Inflammatory macrophage (primary cell): ENCODE results near the gene GSTT4.
"Not testable (repeated sequence)": the region's sequence is repeated elsewhere in the genome, so short reads cannot be mapped to it uniquely, and the experiment has no call there.

ENCODE experiments used
- DNase-seq, 2 donors: peaks; one replicate each; pipeline ENCODE4 v3.0.0-alpha.2; 2020 to 2022
- total RNA-seq, 18 experiments: gene quantifications; one replicate each; lab custom pipeline; 2026; ENCODE audit warnings: mixed read lengths in 6 of 18, inconsistent platforms in 2 of 18; lab: John Stamatoyannopoulos, UW

The GSTT4 gene
- 0 to 0.06 (median 0) reads per million in 18 experiments for total RNA-seq

DNA sequence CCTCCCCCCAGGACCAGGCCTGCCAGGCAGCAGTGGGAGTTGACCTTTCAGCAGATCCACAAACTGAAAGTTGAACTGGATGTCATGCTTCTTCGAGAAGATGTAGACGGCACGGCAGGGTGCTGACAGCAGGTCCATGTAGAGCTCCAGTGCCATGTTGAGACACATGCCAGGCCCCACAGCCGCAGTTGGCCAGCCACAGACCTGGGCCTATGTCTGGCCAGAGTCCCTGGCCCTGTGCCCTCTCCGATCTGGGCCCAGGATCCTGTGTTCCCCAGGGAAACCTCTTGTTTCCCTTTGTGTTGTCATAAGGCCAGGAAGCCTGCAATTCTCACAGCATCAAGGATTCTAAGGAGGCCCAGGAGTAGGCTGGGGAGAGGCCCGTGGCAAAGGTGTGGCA lies at the start of gene GSTT4:
GSTT4 (minus strand) TSS at position 253 of the 400 bp plus-strand sequence; CDS start at position 156, 97 bp downstream.
- no peak for DNase-seq

DNA sequence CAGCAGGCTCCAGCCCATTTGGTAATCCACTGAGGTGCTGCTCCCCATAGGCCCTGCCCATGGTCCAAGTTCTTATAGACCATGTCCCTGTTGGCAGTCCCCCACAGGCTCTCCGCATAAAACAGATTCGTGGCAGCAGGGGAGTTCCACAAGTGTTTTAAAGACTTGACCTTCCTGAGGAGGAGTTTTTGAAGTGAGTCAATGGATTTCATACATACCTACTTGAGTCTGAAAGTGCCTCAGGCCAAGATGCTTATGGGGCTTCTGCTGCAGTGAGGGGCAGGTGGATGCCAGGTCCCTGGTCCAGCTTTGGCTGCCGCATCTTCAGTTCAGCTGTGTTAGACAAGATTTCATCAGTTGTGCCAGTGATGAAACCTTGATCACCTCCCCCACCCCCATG lies 49.1 kb upstream of the GSTT4 start:
- DNase-seq: no peak

DNA sequence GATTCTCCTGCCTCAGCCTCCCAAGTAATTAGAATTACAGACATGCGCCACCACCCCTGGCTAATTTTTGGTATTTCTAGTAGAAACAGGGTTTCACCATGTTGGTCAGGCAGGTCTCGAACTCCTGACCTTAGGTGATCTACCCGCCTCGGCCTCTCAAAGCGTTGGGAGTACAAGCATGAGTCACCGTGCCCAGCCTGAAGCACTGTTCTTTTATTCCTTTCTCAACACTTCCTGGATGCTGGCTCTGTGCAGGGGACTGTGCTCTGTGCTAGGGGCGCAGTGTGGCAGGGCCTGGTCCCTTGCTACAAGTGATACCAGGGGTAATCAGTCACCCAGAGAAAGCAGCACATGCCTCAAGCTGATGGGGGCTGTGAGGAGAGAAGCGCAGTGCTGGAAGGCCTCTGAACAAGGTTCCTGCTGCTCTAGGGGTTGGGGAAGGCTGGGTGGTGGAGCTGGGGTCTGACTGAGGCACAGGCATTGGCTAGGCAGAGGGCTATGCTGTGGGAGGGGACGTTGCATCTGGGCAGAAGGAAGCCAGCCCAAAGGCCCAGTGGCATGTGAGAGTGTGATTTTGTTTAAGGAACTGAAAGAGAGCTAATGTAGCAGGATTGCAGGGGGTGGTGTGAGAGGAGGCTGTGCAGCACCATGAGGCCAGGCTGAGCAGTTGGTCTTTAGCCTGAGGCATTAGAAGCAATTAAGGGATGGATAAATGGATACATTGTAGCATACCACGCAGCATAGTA lies 48.4 kb upstream of the GSTT4 start:
- DNase-seq: peak; percentile 66 to 80

DNA sequence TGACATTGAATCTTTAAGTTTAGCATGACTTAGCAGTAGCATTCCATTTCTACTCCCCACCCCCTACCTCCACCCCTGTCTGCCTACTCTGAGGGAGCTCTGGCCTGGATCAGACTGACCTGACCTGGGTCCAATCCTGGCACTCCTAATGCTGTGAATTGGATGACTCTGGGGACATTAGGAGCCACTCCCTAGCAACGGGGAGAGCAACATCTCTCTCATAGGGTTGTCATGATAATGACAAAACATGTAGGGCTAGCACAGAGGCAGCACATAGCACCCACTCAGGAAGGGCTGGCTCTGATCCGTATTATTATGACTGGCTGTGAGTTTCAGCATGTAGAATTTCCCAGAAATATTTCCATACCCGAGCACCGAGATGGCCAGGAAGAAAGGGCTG lies 46.3 kb upstream of the GSTT4 start:
- no peak for DNase-seq

DNA sequence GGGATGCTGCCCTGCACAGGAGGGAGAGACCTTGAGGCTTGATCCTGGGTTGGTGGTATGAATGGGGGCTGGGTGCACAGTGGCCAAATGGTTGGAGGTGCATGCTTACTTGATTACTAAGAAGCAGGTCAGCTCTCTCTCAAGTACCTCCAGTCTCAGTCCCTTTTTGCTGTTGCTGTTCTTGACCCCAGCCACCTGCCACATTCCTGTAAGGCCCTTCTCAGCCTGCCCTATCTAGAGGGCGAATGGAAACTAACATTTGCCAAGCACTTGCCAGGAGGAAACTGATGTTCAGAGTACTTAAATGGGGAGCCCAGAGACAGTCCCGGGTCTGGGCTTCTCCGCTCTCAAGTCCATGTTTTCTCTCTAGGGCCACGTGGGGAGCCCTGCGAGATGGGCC lies 45.8 kb upstream of the GSTT4 start:
- no peak for DNase-seq

- no peak for DNase-seq
Measured at GRCh38 chr22:24049978-24050377, 44.7 kb upstream of the GSTT4 start.

DNA sequence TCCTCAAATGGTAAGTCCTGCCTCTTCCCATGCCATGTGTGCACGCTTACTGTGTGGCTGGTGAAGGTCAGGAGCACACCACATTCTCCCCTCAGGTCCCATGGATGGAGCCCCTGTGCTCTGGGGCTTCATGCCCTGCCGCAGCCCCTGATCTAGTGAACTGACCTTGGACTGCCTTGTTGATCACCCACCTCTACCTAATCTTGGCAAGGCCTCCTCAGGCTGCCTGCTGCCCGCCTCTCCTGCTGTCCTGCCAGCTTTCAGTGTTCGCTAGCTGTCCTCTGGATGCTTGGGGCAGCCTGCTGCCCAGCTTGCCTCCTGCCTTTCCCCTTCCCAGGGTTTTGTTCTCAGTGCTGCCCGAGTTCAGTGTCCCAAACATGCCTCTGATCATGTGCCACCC lies 44.0 kb upstream of the GSTT4 start:
- DNase-seq: no peak

- DNase-seq: no peak
Measured at GRCh38 chr22:24046024-24046423, 40.8 kb upstream of the GSTT4 start.

DNA sequence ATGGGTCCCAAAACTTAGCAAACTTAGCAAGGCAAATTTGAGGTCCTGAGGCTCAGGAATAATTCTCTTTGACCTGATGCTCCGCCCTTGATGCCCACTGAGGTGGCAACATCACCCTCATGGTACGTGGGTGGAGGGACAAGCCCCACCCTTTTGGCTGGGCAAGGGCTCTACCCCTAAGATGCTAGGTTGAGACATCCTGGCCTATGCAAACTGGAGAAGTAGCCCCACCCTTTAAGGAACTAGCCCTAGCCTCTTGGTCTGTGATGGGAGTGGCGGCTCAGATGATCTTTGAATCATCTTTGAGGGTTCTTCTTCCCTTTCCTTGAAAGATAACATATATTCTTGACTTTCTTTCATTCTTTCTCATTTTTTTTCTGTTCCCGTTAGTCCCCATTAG lies 38.7 kb upstream of the GSTT4 start:
- peak; percentile 90 to 93 for DNase-seq

- not testable (repeated sequence) for DNase-seq
Measured at GRCh38 chr22:24043465-24043864, 38.2 kb upstream of the GSTT4 start.

DNA sequence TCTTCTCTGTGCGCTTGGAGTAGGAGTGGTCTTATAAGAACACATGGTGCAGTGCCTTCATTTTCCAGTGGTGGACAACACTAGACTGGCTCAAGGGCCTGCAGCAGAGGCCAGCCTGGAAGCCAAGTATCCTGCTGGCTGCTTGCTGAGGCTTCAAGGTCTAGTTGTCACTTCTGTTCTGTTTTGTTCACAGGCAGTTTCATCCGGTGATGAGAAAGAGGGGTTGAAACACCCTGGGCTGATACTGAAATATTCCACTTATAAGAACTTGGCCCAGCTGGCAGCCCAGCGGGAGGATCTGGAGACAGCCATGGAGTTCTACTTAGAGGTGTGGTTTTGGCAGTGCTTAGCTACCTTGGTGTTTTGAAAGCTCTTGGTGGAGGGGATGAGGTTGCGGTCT lies 35.7 kb upstream of the GSTT4 start:
- no peak for DNase-seq

- DNase-seq: no peak
Measured at GRCh38 chr22:24039046-24039445, 33.8 kb upstream of the GSTT4 start.

DNA sequence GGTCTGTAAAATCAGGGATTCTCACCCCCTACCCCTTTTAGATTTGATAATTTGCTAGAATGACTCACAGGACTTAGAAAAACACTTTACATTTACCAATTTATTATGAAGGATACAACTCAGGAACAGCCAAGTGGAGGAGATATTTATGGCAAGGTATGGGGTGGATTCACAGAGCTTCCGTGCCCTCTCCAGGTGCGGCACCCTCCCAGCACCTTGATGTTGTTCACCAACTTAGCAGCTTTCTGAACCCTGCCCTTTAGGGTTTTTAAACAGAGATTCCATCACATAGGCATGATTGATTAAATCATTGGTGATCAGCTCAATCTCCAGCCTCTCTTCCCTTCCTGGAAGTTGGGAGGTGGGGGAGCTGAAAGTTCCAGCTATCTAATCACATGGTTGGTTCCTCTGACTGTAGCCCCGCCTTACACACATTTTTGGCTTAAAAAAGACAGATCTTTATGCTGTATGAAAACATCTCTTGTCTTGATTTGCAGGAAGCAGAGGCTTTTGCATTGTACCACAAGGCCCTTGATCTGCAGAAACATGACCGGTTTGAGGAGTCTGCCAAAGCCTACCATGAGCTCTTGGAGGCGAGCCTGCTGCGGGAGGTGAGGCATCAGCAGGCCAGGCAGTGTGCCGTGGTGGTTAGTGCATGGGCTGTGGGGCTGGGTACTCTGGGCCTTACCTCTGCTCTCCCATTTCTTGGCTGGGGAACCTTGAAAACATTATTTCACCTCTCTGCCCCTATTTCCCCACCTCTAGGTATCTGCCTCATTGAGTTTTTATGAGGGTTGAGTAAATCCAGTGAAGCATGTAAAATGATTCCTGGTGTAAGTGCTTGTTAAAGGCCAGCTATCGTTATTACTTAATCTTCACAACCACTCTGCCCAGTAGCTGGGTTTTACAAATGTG lies 32.9 kb upstream of the GSTT4 start:
- DNase-seq: no peak

DNA sequence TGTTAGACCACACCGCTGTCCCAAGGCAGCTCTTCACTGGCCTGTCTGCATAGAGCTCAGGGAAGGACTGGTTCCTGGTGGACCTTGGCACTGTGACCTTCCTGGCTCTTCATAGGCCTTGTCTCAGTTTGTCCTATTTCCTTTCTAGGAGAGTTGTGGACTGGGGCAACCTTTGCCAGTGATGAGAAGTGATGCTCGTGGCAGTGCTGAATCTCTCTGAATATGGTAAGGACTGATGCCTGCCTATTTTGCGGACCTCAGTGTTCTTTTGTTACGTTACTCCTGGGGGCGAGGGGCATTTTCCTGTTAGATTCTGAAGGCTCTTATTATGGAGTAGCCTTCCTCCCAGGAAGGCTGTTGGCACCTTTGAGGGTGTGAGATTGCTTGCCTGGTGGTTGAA lies 30.0 kb upstream of the GSTT4 start:
- no peak for DNase-seq

- DNase-seq: no peak
Measured at GRCh38 chr22:24033731-24034130, 28.5 kb upstream of the GSTT4 start.

DNA sequence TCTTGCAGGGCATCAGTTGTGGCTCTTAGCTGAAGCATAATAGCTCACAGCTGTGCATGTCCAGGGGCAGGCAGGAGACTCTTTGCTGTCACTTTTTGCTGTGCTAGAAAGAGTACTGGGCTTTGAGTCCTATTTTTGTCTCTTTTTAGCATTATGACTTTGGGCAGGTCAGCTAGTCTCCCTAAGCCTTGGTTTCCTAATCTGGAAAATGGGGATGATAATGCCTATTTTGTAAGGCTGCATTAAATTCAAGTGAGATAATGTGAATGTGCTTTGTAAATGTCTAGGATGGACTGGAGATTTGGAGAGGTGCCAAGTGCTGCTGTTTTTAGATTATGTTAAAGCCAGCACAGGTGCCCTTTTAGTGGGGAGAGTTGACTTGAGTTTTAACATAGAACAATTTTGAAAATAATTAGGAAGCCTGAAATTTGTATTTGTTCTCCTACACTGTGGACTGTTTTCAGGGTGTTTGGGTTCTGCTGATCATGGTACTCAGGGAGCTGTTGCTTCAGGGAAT lies 25.0 kb upstream of the GSTT4 start:
- no peak for DNase-seq

GRCh38 chr22:24029304-24029703 lies 24.1 kb upstream of the GSTT4 start:
- no peak for DNase-seq

DNA sequence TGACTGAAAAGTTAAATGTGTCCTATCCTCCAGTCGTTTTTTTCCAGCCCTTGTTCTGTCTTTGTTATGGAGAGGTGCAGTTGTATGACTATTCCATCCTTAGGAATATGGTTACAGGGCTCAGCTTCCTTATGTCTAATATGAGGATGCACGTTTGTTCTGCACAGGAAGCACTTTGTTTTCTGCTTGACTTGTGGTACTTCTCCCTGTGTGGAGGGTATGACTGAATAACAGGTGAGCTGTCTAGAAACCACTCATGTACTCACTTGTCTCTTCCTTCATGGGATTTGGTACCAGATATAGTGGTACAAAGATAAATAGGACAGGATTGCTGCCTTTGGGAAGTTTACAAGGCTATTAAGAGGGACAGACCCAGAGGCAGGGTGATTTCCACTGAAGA lies 23.3 kb upstream of the GSTT4 start:
- no peak for DNase-seq

DNA sequence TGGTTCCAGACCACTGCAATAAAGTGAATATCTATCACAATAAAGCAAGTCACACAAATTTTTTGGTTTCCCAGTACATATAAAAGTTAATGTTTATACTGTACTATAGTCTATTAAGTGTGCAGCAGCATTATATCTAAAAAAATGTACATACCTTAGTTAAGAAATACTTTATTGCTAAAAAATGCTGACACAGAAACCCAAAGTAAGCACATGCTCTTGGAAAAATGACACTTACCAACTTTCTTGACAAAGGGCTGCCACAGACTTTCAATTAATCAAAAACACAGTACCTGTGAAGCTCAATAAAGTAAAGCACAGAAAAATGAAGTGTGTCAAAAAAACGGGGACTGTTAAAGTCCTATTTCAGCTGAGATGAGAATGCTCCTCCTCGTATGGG lies 22.7 kb upstream of the GSTT4 start:
- DNase-seq: no peak

DNA sequence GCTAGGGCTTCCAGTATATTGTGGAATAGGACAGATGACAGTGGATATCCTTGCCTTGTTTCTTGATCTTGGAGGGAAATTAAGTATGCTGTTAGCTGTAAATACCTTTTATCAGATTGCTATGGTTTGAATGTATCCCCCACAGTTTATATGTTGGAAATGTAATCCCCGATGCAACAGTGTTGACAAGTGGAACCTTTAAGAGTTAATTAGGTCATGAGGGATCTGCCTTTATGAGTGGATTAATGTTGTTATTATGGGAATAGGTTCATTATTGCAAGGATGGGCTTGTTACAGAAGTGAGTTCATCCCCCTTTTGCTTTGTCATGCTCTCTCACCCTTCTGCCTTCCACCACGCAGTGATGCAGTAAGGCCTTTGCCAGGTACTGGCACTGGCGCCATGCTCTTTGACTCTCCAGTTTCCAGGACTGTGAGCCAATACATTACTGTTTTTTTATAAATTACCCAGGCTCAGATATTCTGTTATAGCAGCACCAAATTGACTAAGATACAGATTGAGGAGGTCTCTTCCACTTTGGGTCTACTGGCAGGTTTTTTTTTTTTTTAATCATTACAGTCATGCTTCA lies 22.2 kb upstream of the GSTT4 start:
- DNase-seq: no peak

DNA sequence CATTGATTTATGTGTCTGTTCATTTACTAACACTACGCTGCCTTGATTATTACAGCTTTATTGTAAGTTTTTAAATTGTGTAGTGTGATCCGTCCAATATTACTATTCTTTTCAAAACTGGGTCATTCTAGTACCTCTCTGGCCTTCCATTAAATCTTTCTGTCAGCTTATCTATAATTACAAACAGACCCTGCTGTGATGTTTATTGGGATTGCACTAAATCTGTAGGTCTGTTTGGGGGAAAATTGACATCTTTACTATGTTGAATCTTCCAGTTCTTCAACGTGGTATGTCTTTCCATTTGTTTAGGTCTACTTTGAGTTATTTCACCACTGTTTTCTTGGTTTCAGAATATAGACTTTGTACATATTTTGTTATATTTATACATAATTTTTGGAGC lies 21.5 kb upstream of the GSTT4 start:
- no peak for DNase-seq

- DNase-seq: no peak
Measured at GRCh38 chr22:24026056-24026455, 20.8 kb upstream of the GSTT4 start.

DNA sequence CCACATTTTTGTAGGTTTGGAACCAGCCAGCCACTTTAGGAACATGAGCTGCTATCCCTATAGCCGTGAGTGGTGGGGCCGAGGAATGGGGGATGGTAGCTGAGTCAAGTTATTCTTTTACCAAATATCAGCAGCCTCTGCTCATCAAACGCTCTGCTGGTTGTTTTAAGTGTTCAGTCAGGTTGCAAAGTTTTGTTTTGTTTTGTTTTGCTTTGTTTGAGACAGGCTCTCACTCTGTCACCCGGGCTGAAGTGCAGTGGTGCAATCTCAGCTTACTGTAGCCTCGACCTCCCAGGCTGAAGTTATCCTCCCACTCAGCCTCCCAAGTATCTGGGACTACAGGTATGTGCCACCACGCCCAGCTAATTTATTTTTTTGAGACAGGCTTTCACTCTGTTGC lies 20.2 kb upstream of the GSTT4 start:
- DNase-seq: no peak
